Ascending aorta (tissue), 2 donors: ENCODE results near the gene ANKRA2. TPM values are rescaled to one million over a fixed set of nuclear protein-coding genes. Genes with fewer than 3 reads are reported as not detected.

Experiments used
- DNase-seq, 2 donors: peaks; one replicate each; pipeline ENCODE4 v3.0.0-alpha.2; 2019; ENCODE audit warnings: low spot score in 2 of 2
- H3K27ac ChIP-seq, 2 donors: fragments of 200-600 bp; sonication (generic); one replicate each; pipeline ENCODE4 v1.5.1; 2016 to 2017; ENCODE audit warnings: mild to moderate bottlenecking in 1 of 2
- H3K27me3 ChIP-seq: fragments of 200-600 bp; sonication (generic); one replicate; pipeline ENCODE4 v1.5.1; 2017
- H3K36me3 ChIP-seq, 2 donors: fragments of 200-600 bp; sonication (generic); one replicate each; pipeline ENCODE4 v1.5.1; 2016
- H3K4me1 ChIP-seq, 2 donors: fragments of 200-600 bp; sonication (generic); one replicate each; pipeline ENCODE4 v1.5.1; 2016 to 2017; ENCODE audit warnings: mild to moderate bottlenecking in 1 of 2
- H3K4me3 ChIP-seq, 2 donors: fragments of 200-600 bp; sonication (generic); one replicate each; pipeline ENCODE4 v1.5.1; 2016 to 2017; ENCODE audit warnings: mild to moderate bottlenecking in 1 of 2
- H3K9me3 ChIP-seq, 2 donors: fragments of 200-600 bp; sonication (generic); one replicate each; pipeline ENCODE4 v1.5.1; 2016
- intact Hi-C: fragments of 100-400 bp; cut with DNase I; formaldehyde crosslinking; loops from one replicate; pipeline ENCODE4 v1.15.1; 2023
- total RNA-seq: library from RNA; depleted of rRNA; stranded (reverse); fragments of >200 nt; gene quantifications from one replicate; pipeline ENCODE4 v1.1.0, GENCODE V29; 2016
- TF ChIP-seq, protein P1 (sequence below), 3 experiments: fragments of 200-600 bp in 2 of 3; fragments of 450-650 bp in 1 of 3; sonication (generic) in 2 of 3; IDR thresholded peaks; one replicate each; pipeline ENCODE4 v1.5.1; 2016 to 2019; ENCODE audit warnings: antibody characterized with exemption in 3 of 3, mild to moderate bottlenecking in 1 of 3, moderate library complexity in 1 of 3

ANKRA2 gene
- total RNA-seq, 1 donor from 2014 or later = 6.9 TPM

GRCh38 chr5:73525606-73526203, 39.7 kb downstream of the ANKRA2 start:
- no peaks in the 10 kb centered on the region for H3K9me3 ChIP-seq
- peaks cover 0 to 11% of the 10 kb centered on the region in 2 donors for H3K4me1 ChIP-seq
- intact Hi-C loops = no loop called here
- no peak overlapping the region for H3K4me3 ChIP-seq
- TF ChIP-seq, protein P1, sequence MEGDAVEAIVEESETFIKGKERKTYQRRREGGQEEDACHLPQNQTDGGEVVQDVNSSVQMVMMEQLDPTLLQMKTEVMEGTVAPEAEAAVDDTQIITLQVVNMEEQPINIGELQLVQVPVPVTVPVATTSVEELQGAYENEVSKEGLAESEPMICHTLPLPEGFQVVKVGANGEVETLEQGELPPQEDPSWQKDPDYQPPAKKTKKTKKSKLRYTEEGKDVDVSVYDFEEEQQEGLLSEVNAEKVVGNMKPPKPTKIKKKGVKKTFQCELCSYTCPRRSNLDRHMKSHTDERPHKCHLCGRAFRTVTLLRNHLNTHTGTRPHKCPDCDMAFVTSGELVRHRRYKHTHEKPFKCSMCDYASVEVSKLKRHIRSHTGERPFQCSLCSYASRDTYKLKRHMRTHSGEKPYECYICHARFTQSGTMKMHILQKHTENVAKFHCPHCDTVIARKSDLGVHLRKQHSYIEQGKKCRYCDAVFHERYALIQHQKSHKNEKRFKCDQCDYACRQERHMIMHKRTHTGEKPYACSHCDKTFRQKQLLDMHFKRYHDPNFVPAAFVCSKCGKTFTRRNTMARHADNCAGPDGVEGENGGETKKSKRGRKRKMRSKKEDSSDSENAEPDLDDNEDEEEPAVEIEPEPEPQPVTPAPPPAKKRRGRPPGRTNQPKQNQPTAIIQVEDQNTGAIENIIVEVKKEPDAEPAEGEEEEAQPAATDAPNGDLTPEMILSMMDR (IDR thresholded peaks at IDR 0.05) = no peak
- H3K27ac ChIP-seq = peak overlapping the region; percentile 48 to 63
- no peak for DNase-seq
- H3K27me3 ChIP-seq = no peaks in the 10 kb centered on the region
- no peaks in the 10 kb centered on the region for H3K36me3 ChIP-seq

DNA sequence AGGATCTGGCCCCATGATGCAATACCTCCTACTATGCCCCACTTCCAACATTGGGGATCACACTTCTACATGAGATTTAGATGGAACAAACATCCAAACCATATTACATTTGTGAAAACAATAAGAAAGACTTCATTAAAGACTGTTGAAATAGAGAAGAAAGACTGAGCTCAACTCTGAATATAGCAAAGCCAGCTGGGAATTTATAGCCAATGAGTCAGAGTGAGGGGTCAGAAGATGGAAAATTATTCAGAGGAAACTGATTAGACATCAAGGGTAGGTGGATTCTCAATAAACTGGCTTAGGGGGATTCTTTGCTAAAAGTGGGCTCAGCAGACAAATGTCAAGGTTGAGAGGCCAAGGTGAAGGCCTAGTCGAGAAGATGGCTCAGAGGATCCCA, 41.6 kb downstream of the ANKRA2 start:
- Histone ChIP-seq H3K27ac (no peak overlapping the region), H3K4me3 (no peak overlapping the region), H3K9me3 (no peaks in the 10 kb centered on the region), H3K4me1 (peaks cover 0 to 11% of the 10 kb centered on the region in 2 donors), H3K36me3 (no peaks in the 10 kb centered on the region), H3K27me3 (no peaks in the 10 kb centered on the region)
- no peak for DNase-seq
- intact Hi-C loops = no loop called here
- TF ChIP-seq, protein P1 (IDR thresholded peaks at IDR 0.05) = no peak

- Histone ChIP-seq H3K4me3 (no peak overlapping the region), H3K36me3 (no peaks in the 10 kb centered on the region), H3K27me3 (no peaks in the 10 kb centered on the region), H3K4me1 (peaks cover 0 to 11% of the 10 kb centered on the region in 2 donors), H3K27ac (no peak overlapping the region), H3K9me3 (no peaks in the 10 kb centered on the region)
- TF ChIP-seq, protein P1 (IDR thresholded peaks at IDR 0.05) = no peak
- intact Hi-C loops = no loop called here
- DNase-seq = no peak
Observed at GRCh38 chr5:73522989-73523388, 42.5 kb downstream of the ANKRA2 start.

DNA sequence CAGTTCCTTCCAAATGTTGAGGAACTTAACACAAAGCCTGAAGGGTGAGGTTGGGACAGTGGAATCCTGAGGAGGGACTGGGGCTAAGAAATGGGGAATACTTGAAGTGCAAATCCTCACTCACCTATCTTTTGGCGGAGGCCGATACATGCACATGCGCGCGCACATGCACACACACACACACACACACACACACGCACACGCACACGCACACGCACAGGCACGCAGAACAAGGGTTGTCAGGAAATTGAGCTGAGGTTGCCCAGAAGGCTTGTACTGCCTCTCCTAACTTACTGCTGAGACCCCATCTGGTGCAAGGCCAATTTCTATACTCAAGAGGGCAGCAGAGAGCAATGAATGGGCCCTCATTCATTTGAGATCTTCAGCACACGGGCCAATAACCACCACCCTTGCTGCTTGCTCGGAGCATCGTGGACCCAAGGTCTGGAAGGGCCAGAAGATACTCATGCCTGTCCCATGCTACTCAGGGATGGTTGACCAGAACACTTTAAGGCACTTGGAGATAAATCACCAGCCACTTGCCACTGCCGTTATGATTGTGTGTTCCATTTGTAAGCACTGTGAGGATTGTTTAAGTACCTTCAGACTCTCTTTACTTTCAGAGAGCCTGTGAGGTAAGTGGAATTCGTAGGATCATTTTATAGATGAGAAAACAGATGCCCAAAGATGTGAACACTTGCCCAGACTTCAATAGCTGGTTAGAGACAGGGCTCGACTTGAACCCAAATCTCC, 45.7 kb downstream of the ANKRA2 start:
- no peaks in the 10 kb centered on the region for H3K9me3 ChIP-seq
- no peaks in the 10 kb centered on the region for H3K36me3 ChIP-seq
- H3K27ac ChIP-seq = no peak overlapping the region
- intact Hi-C loops = loop anchor here (1.0 to 2.0 kb wide), 2 partner anchors 17 to 45 kb away; partner anchors contain the start of genes ANKRA2 and UTP15
- DNase-seq = peak in 1 of 2 donors; percentile 85
- no peaks in the 10 kb centered on the region for H3K27me3 ChIP-seq
- TF ChIP-seq, protein P1 (IDR thresholded peaks at IDR 0.05) = peak; percentile 67 to 72 (median 67)
- peaks cover 0 to 3% of the 10 kb centered on the region in 2 donors for H3K4me1 ChIP-seq
- no peak overlapping the region for H3K4me3 ChIP-seq

DNA sequence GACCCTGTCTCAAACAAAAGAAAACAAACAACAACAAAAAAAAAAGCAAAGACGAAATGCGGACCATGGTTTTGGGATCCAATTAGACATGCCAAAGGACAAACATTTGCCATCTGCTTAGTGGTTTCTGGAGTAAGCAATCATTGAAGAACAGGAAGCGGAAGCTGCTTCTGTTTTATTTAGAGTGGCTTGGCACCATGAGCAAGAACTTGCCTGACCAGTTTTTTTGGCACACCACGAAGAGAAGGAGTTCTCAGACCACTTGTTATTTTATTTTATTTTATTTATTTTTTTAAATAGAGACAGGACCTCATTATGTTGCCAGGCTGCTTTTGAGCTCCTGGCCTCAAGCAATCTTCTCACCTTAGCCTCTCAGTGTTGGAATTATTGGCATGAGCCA, 50.2 kb downstream of the ANKRA2 start:
- no peaks in the 10 kb centered on the region for H3K36me3 ChIP-seq
- no peaks in the 10 kb centered on the region for H3K9me3 ChIP-seq
- TF ChIP-seq, protein P1 (IDR thresholded peaks at IDR 0.05) = no peak
- intact Hi-C loops = no loop called here
- DNase-seq = no peak
- H3K4me3 ChIP-seq = no peak overlapping the region
- H3K4me1 ChIP-seq = no peaks in the 10 kb centered on the region
- H3K27ac ChIP-seq = no peak overlapping the region
- H3K27me3 ChIP-seq = no peaks in the 10 kb centered on the region
